K562 (cell line): ENCODE data around the gene NRF1. TPM values are rescaled to one million over a fixed set of nuclear protein-coding genes. Genes with fewer than 3 reads are reported as not detected.

ENCODE experiments used
- ATAC-seq: fragments of 200-7000 bp; cut with Tn5 transposase; 3 replicates; pipeline ENCODE4 v1.9.1; 2020; ENCODE audit warnings: moderate library complexity
- BruUV-seq: library from RNA; stranded (reverse); fragments of 400-500 nt; replicated peaks from 2 replicates; lab custom pipeline; 2021; lab: Mats Ljungman, UMichigan
- CTCF ChIA-PET: fragments of 300-600 bp; formaldehyde crosslinking; extraction: SDS; loops from one replicate; lab custom pipeline; 2021; ENCODE audit warnings: low intra/inter-chr PET ratio; lab: Yijun Ruan, JAX
- POLR2A ChIA-PET: fragments of 300-600, 350-650 bp; sonication (Branson Sonifier 250); formaldehyde crosslinking; extraction: SDS; loops from one replicate; lab custom pipeline; 2021; ENCODE audit warnings: antibody characterized with exemption, inconsistent platforms; lab: Yijun Ruan, JAX
- DNase-seq, 4 experiments: peaks; one replicate each; pipeline versions ENCODE4 v3.0.0 to v3.0.0-alpha.2; 2011 to 2018; ENCODE audit warnings: low spot score in 3 of 4, mixed read lengths in 3 of 4; ENCODE audit errors: extremely low read depth in 1 of 4
- FAIRE-seq: peaks from 2 replicates; lab custom pipeline; 2011; peaks lifted over from hg19 to GRCh38; lab: Jason Lieb, UNC
- H2AFZ ChIP-seq: 2 replicates; pipeline ENCODE4 v1.6.0; 2011; ENCODE audit warnings: low read depth, low read length, control low read depth, inconsistent platforms
- H3K27ac ChIP-seq: fragments of 200-600 bp; 3 replicates; pipeline ENCODE4 v1.8.0; 2011; ENCODE audit warnings: low read depth, mild to moderate bottlenecking, control low read depth, inconsistent platforms, low read length, moderate library complexity, mixed read lengths; ENCODE audit errors: extremely low read depth
- H3K27me3 ChIP-seq, 2 experiments: fragments of 300-600 bp in 1 of 2; 2 replicates in 1 of 2; 3 replicates in 1 of 2; pipeline versions ENCODE4 v1.6.0 to v1.8.0; 2011; ENCODE audit warnings: inconsistent platforms in 2 of 2, low read length in 2 of 2, mild to moderate bottlenecking in 1 of 2, mixed read lengths in 1 of 2, moderate library complexity in 1 of 2; ENCODE audit not compliant: control insufficient read depth in 2 of 2, insufficient read depth in 2 of 2
- H3K36me3 ChIP-seq: fragments of 300-600 bp; 3 replicates; pipeline ENCODE4 v1.8.0; 2011; ENCODE audit warnings: mild to moderate bottlenecking, low read length, inconsistent platforms; ENCODE audit not compliant: control insufficient read depth, insufficient read depth
- H3K4me1 ChIP-seq, 2 experiments: fragments of 200-600 bp in 1 of 2; replicated peaks in 1 of 2; 2 replicates in 1 of 2; 3 replicates in 1 of 2; pipeline versions ENCODE4 v1.5.1 to v1.8.0; 2011; ENCODE audit warnings: inconsistent platforms in 2 of 2, low read length in 2 of 2, mild to moderate bottlenecking in 1 of 2, mixed read lengths in 1 of 2, moderate library complexity in 1 of 2; ENCODE audit not compliant: control insufficient read depth in 2 of 2, insufficient read depth in 2 of 2
- H3K4me2 ChIP-seq: 2 replicates; pipeline ENCODE4 v1.6.1; 2011; ENCODE audit warnings: low read length, control low read depth, inconsistent platforms, mixed read lengths; ENCODE audit not compliant: insufficient read depth
- H3K4me3 ChIP-seq: fragments of 200-600 bp; sonication (generic), shearing (Covaris generic); 2 replicates; pipeline ENCODE4 v1.5.1; 2016; ENCODE audit warnings: control low read depth, inconsistent platforms
- H3K79me2 ChIP-seq: fragments of 200-600 bp; 3 replicates; pipeline ENCODE4 v1.8.0; 2011; ENCODE audit warnings: low read length, inconsistent platforms; ENCODE audit not compliant: control insufficient read depth, insufficient read depth
- H3K9ac ChIP-seq, 2 experiments: 2 replicates each; pipeline versions ENCODE4 v1.6.0 to v1.6.1; 2011; ENCODE audit warnings: low read depth in 2 of 2, low read length in 2 of 2, control low read depth in 1 of 2, inconsistent platforms in 1 of 2, mild to moderate bottlenecking in 1 of 2, mixed read lengths in 1 of 2; ENCODE audit not compliant: insufficient read depth in 1 of 2
- H3K9me1 ChIP-seq: one replicate; pipeline ENCODE4 v1.6.0; 2011; ENCODE audit warnings: inconsistent platforms, mild to moderate bottlenecking, low read length, moderate library complexity; ENCODE audit not compliant: control insufficient read depth, insufficient read depth
- H3K9me3 ChIP-seq: replicated peaks from 2 replicates; pipeline ENCODE4 v1.5.1; 2011; ENCODE audit warnings: low read depth, low read length, inconsistent platforms; ENCODE audit not compliant: control insufficient read depth, insufficient read depth
- H4K20me1 ChIP-seq: replicated peaks from 2 replicates; pipeline ENCODE4 v1.6.1; 2011; ENCODE audit warnings: low read length, inconsistent platforms, mixed read lengths; ENCODE audit not compliant: control insufficient read depth, insufficient read depth
- ADNP ChIP-seq: fragments of 200-800 bp; sonication (Bioruptor generic); IDR thresholded peaks from 2 replicates; pipeline ENCODE4 v1.6.1; 2016; ENCODE audit warnings: missing genetic modification characterization, missing compliant biosample characterization
- BCOR ChIP-seq: fragments of 450-650 bp; IDR thresholded peaks from 2 replicates; pipeline ENCODE4 v1.6.1; 2016
- CCAR2 ChIP-seq: fragments of 200-400 bp; formaldehyde crosslinking; IDR thresholded peaks from 2 replicates; pipeline ENCODE4 v1.6.1; 2017; ENCODE audit warnings: mild to moderate bottlenecking, low read depth, low read length
- CXXC5 ChIP-seq: fragments of 250-450 bp; sonication (Bioruptor Pico); IDR thresholded peaks from 2 replicates; pipeline ENCODE4 v1.8.0; 2022; ENCODE audit warnings: inconsistent platforms, mild to moderate bottlenecking, moderate library complexity
- DNMT1 ChIP-seq: fragments of 450-650 bp; IDR thresholded peaks from 2 replicates; pipeline ENCODE4 v1.6.1; 2016; ENCODE audit warnings: antibody characterized with exemption, mild to moderate bottlenecking
- EP300 ChIP-seq: IDR thresholded peaks from 2 replicates; pipeline ENCODE4 v1.6.1; 2012; ENCODE audit warnings: low read length, improper control_type of control experiment
- MTA2 ChIP-seq: fragments of 450-650 bp; IDR thresholded peaks from 2 replicates; pipeline ENCODE4 v1.6.1; 2016; ENCODE audit warnings: low read depth
- NBN ChIP-seq: fragments of 450-650 bp; IDR thresholded peaks from 2 replicates; pipeline ENCODE4 v1.6.1; 2016; ENCODE audit warnings: low read depth, mild to moderate bottlenecking
- PHTF2 ChIP-seq: fragments of 250-450 bp; sonication (Bioruptor Pico); IDR thresholded peaks from 2 replicates; pipeline ENCODE4 v1.5.0; 2021; ENCODE audit warnings: mild to moderate bottlenecking
- POLR2AphosphoS5 ChIP-seq: IDR thresholded peaks from 2 replicates; pipeline ENCODE4 v1.6.1; 2011; ENCODE audit warnings: mild to moderate bottlenecking, low read depth, low read length, moderate library complexity; ENCODE audit not compliant: control insufficient read depth, insufficient read depth
- RBBP5 ChIP-seq: fragments of 200-600 bp; sonication (generic); IDR thresholded peaks from 2 replicates; pipeline ENCODE4 v1.6.1; 2012; ENCODE audit warnings: borderline replicate concordance, mild to moderate bottlenecking, low read length, control low read depth, inconsistent platforms; ENCODE audit not compliant: insufficient read depth, poor library complexity, severe bottlenecking
- SIN3B ChIP-seq: fragments of 450-650 bp; IDR thresholded peaks from 2 replicates; pipeline ENCODE4 v1.6.1; 2017; ENCODE audit warnings: low read depth, mild to moderate bottlenecking, moderate library complexity
- XRCC4 ChIP-seq: IDR thresholded peaks from one replicate; pipeline ENCODE4 v1.6.1; 2011; ENCODE audit not compliant: insufficient read depth, insufficient read length; ENCODE audit errors: extremely low read depth
- ZC3H11A ChIP-seq: IDR thresholded peaks from 2 replicates; pipeline ENCODE4 v1.6.1; 2012; ENCODE audit warnings: low read depth, low read length, improper control_type of control experiment
- ZNF134 ChIP-seq: fragments of 250-450 bp; sonication (Bioruptor Pico); conservative IDR thresholded peaks from 2 replicates; pipeline ENCODE4 v1.4.0; 2020
- ZNF717 ChIP-seq: fragments of 250-450 bp; sonication (Bioruptor Pico); IDR thresholded peaks from 2 replicates; pipeline ENCODE4 v1.5.0; 2021
- ZNF77 ChIP-seq: fragments of 250-450 bp; sonication (Bioruptor Pico); IDR thresholded peaks from 2 replicates; pipeline ENCODE4 v1.5.0; 2020
- WGBS: fragments of 100-300 bp; shearing (Covaris generic); methylation state at CpG from one replicate; pipeline ENCODE4 v1.1.6; 2016; ENCODE audit warnings: low coverage, mixed read lengths; ENCODE audit not compliant: insufficient coverage; ENCODE audit errors: missing lambda C conversion rate; 5-methylcytosine and 5-hydroxymethylcytosine counted together
- in situ Hi-C: fragments of 300-500 bp; cut with MboI; formaldehyde crosslinking; loops from 4 replicates; pipeline ENCODE4 v1.15.0; 2018; ENCODE audit warnings: inconsistent platforms, mixed read lengths
- intact Hi-C: fragments of 100-400 bp; cut with micrococcal nuclease; formaldehyde crosslinking; loops from 2 replicates; pipeline ENCODE4 v1.14.2; 2022
- polyA plus RNA-seq, 8 experiments: library from polyadenylated mRNA; depleted of rRNA in 4 of 8; stranded (reverse) in 5 of 8; unstranded in 3 of 8; fragments of >200 nt; fragmentation: Nextera tagmentation in 2 of 8; fragmentation: Illumina TruSeq in 1 of 8; extraction: Ambion mirVana in 2 of 8; extraction: Trizol in 1 of 8; gene quantifications; 2 replicates each; pipeline versions ENCODE4 v1.2.1 to v1.2.3, GENCODE V29; 2011 to 2014; ENCODE audit warnings: inconsistent platforms in 1 of 8, missing spikeins in 1 of 8
- total RNA-seq, 7 experiments: library from RNA; depleted of rRNA in 6 of 7; stranded (reverse); fragments of >200 nt in 6 of 7; fragmentation: Illumina TruSeq in 2 of 7; extraction: Trizol in 2 of 7; gene quantifications; 2 replicates each; pipeline versions ENCODE4 v1.2.1 to v1.2.3, GENCODE V29; 2011 to 2021; ENCODE audit warnings: low replicate concordance in 1 of 7
- TF ChIP-seq, protein P1 (sequence below), 2 experiments: fragments of 450-650 bp in 1 of 2; sonication (generic) in 1 of 2; formaldehyde crosslinking in 1 of 2; IDR thresholded peaks in 1 of 2; conservative IDR thresholded peaks in 1 of 2; 2 replicates each; pipeline versions ENCODE4 v1.6.1 to v1.8.1; 2016 to 2023; ENCODE audit warnings: mild to moderate bottlenecking in 2 of 2, moderate library complexity in 2 of 2, inconsistent platforms in 1 of 2, missing genetic modification reagents in 1 of 2
- TF ChIP-seq, protein P2 (sequence below): sonication (generic); formaldehyde crosslinking; IDR thresholded peaks from 2 replicates; pipeline ENCODE4 v1.8.1; 2023; ENCODE audit warnings: mild to moderate bottlenecking, missing genetic modification reagents

The NRF1 gene
- total and polyA plus RNA-seq, 9 of the 15 experiments (the other 6 are each of a cell fraction or from before 2014, with no cell fraction given) = 8.6 to 28.8 (median 20.3) TPM

DNA sequence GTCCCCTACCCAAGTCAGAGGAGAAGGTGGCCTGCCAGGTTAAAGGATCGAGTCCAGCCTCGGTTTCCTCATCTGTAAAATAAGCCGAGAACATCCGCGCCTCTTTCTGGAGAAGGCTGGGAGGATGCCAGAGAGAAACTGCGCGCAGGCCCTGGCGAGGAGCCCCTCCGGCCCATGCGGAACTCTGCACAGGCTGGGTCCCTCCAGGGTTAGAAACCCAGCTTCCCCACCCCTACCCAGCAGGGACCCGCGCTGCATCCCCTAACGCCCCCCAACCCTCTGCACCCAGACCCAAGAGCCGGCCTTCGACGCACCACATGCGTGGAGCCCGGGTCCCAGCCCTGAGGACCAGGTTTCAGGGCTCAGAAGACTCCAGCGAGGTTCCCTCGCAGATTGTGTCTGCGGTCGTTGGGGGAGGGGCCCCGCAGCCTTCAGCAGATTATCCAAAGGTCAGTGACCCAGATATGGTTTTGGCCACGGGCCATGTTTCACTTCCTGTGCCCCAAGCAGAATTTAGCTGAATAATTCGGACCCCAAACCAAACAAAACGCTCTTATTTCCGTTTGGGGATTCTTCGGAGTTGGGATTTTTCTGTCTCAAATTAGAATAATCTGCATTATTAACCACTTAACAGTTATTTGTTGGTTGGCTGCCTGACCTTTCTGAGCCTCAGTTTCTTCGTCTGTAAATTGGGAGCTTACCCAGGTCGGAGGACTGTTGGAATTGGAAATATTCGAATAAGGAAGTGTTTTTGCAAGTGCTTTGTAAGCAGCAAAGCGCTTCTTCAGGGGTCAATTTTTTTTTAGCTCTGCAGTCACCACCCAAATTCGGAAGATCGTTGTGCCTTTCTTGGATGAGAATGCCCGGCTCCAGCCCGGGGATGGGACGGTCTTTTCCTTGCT, 173.5 kb downstream of the NRF1 start:
- BruUV-seq = no TSS peak
- H2AFZ ChIP-seq = no peak overlapping the region
- H3K4me2 ChIP-seq = no peak overlapping the region
- intact Hi-C loops (no loop called here), in situ Hi-C loops (no loop called here)
- H3K9me1 ChIP-seq = no peaks in the 10 kb centered on the region
- H3K9me3 ChIP-seq = no peaks in the 10 kb centered on the region
- 33% methylated on average over 37 of the region's 37 CpGs for WGBS
- H3K79me2 ChIP-seq = no peaks in the 10 kb centered on the region
- ChIA-PET POLR2A (interaction anchor here (0.6 to 2.2 kb wide), 6 partner anchors 13 to 136 kb away, joined by 3 to 6 read pairs (median 3); no protein-coding TSS in a partner anchor), CTCF (no interaction called here)
- no peaks in the 10 kb centered on the region for H4K20me1 ChIP-seq
- H3K27me3 ChIP-seq = no peaks in the 10 kb centered on the region
- no peak overlapping the region for H3K27ac ChIP-seq
- H3K4me1 ChIP-seq = peaks cover 8 to 50% of the 10 kb centered on the region in 2 experiments; a peak in 3 of 5 replicates
- DNase-seq (peak in 3 of 4 experiments; percentile 63 to 88 (median 79)), FAIRE-seq (peak; percentile 94), ATAC-seq (peak; percentile 2; the same call in 1 of the 3 replicates)
- no peak overlapping the region for H3K4me3 ChIP-seq
- no peaks in the 10 kb centered on the region for H3K36me3 ChIP-seq
- H3K9ac ChIP-seq = peak overlapping the region in 1 of 2 experiments; percentile 57; a peak in 2 of 4 replicates
- TF ChIP-seq ZNF134 (CRISPR knock-in tag) (no peak), XRCC4 (no peak), DNMT1 (no peak), CCAR2 (0 out of 2 replicates have a peak, but pooled peaks have one; percentile 86), ADNP (peak; percentile 96), MTA2 (no peak), PHTF2 (CRISPR knock-in tag) (no peak), CXXC5 (CRISPR knock-in tag) (peak; percentile 69), NBN (peak; percentile 32; the same call in 1 of the 2 replicates), ZNF77 (CRISPR knock-in tag) (no peak), POLR2AphosphoS5 (0 out of 2 replicates have a peak, but pooled peaks have one; percentile 34), ZC3H11A (no peak), EP300 (peak; percentile 63), BCOR (peak; percentile 94), RBBP5 (peak; percentile 26), ZNF717 (CRISPR knock-in tag) (no peak), SIN3B (no peak)
- TF ChIP-seq, protein P1, sequence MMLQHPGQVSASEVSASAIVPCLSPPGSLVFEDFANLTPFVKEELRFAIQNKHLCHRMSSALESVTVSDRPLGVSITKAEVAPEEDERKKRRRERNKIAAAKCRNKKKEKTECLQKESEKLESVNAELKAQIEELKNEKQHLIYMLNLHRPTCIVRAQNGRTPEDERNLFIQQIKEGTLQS (IDR thresholded peaks at IDR 0.05) = no peak
- TF ChIP-seq, protein P1 (CRISPR knock-in tag; conservative IDR thresholded peaks at IDR 0.05) = 0 out of 2 replicates have a peak, but pooled peaks have one; percentile 23
- TF ChIP-seq, protein P2, sequence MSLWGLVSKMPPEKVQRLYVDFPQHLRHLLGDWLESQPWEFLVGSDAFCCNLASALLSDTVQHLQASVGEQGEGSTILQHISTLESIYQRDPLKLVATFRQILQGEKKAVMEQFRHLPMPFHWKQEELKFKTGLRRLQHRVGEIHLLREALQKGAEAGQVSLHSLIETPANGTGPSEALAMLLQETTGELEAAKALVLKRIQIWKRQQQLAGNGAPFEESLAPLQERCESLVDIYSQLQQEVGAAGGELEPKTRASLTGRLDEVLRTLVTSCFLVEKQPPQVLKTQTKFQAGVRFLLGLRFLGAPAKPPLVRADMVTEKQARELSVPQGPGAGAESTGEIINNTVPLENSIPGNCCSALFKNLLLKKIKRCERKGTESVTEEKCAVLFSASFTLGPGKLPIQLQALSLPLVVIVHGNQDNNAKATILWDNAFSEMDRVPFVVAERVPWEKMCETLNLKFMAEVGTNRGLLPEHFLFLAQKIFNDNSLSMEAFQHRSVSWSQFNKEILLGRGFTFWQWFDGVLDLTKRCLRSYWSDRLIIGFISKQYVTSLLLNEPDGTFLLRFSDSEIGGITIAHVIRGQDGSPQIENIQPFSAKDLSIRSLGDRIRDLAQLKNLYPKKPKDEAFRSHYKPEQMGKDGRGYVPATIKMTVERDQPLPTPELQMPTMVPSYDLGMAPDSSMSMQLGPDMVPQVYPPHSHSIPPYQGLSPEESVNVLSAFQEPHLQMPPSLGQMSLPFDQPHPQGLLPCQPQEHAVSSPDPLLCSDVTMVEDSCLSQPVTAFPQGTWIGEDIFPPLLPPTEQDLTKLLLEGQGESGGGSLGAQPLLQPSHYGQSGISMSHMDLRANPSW (CRISPR knock-in tag) = 0 out of 2 replicates have a peak, but pooled peaks have one; percentile 34
